Colonic mucosa (tissue), 4 donors: ENCODE results near the gene POLR2E. TPM values are rescaled to one million over a fixed set of nuclear protein-coding genes. Genes with fewer than 3 reads are reported as not detected.

Source experiments
- DNase-seq: peaks from one replicate; pipeline ENCODE4 v3.0.0-alpha.2; 2020
- H3K27ac ChIP-seq: fragments of 200-600 bp; one replicate; pipeline ENCODE4 v1.8.0; 2021
- H3K27me3 ChIP-seq: fragments of 200-600 bp; one replicate; pipeline ENCODE4 v1.8.0; 2021
- H3K36me3 ChIP-seq: fragments of 200-600 bp; one replicate; pipeline ENCODE4 v1.8.0; 2021
- H3K4me1 ChIP-seq: fragments of 200-600 bp; one replicate; pipeline ENCODE4 v1.8.0; 2021; ENCODE audit warnings: mild to moderate bottlenecking
- H3K4me3 ChIP-seq: fragments of 200-600 bp; one replicate; pipeline ENCODE4 v1.8.0; 2021
- H3K9ac ChIP-seq, 2 donors: one replicate each; pipeline ENCODE4 v1.7.0; 2013; ENCODE audit warnings: control low read depth in 2 of 2, low read depth in 2 of 2, low read length in 2 of 2
- H3K9me3 ChIP-seq: fragments of 200-600 bp; one replicate; pipeline ENCODE4 v1.8.0; 2021
- intact Hi-C: fragments of 100-400 bp; cut with DNase I; formaldehyde crosslinking; loops from one replicate; pipeline ENCODE4 v1.14.1; 2022
- total RNA-seq, 2 donors: library from RNA; stranded (reverse); fragmentation: NEBNext Ultra II Directional in 1 of 2; extraction: Animal tissue kit (Norgen Biotek cat#: 25700) in 1 of 2; gene quantifications; one replicate each; pipeline ENCODE4 v1.2.1, GENCODE V29; 2021
- TF ChIP-seq, protein P1 (sequence below): fragments of 200-600 bp; IDR thresholded peaks from one replicate; pipeline ENCODE4 v1.8.0; 2022; ENCODE audit warnings: antibody characterized with exemption, mild to moderate bottlenecking
- donor health status: healthy.
- donor health status: DM: no; HTN: no; CAD: no.
- donor health status: DM: no; HTN: no; CAD: no.

POLR2E gene
- total RNA-seq, 2 donors from 2014 or later: 135 to 245 TPM

DNA sequence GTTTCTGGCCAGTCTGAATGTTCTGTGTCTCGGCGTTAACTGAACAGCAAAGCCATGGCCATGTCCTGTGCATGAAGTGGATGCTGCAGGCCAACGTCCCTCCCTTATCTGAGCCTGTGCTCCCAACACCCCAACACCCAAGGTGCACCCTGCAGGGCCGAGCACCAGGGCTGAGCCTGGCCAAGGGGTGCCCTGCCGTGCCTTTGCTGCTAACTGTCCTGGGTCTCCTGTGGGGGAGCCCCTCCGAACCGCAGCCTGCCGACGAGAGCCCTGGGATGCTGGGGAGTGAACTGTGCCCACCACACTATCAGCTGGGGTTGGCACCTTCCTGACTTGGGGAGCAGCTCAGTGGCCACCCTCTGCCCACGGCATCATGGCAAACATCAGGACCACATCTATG, 26.2 kb upstream of the POLR2E start:
- intact Hi-C loops: no loop called here
- DNase-seq: no peak
- no peaks in the 10 kb centered on the region for H3K27me3 ChIP-seq
- H3K9ac ChIP-seq: no peak overlapping the region
- no peaks in the 10 kb centered on the region for H3K4me1 ChIP-seq
- TF ChIP-seq, protein P1, sequence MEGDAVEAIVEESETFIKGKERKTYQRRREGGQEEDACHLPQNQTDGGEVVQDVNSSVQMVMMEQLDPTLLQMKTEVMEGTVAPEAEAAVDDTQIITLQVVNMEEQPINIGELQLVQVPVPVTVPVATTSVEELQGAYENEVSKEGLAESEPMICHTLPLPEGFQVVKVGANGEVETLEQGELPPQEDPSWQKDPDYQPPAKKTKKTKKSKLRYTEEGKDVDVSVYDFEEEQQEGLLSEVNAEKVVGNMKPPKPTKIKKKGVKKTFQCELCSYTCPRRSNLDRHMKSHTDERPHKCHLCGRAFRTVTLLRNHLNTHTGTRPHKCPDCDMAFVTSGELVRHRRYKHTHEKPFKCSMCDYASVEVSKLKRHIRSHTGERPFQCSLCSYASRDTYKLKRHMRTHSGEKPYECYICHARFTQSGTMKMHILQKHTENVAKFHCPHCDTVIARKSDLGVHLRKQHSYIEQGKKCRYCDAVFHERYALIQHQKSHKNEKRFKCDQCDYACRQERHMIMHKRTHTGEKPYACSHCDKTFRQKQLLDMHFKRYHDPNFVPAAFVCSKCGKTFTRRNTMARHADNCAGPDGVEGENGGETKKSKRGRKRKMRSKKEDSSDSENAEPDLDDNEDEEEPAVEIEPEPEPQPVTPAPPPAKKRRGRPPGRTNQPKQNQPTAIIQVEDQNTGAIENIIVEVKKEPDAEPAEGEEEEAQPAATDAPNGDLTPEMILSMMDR: no peak
- H3K36me3 ChIP-seq: peaks cover 65% of the 10 kb centered on the region
- no peak overlapping the region for H3K4me3 ChIP-seq
- no peaks in the 10 kb centered on the region for H3K9me3 ChIP-seq
- no peak overlapping the region for H3K27ac ChIP-seq

DNA sequence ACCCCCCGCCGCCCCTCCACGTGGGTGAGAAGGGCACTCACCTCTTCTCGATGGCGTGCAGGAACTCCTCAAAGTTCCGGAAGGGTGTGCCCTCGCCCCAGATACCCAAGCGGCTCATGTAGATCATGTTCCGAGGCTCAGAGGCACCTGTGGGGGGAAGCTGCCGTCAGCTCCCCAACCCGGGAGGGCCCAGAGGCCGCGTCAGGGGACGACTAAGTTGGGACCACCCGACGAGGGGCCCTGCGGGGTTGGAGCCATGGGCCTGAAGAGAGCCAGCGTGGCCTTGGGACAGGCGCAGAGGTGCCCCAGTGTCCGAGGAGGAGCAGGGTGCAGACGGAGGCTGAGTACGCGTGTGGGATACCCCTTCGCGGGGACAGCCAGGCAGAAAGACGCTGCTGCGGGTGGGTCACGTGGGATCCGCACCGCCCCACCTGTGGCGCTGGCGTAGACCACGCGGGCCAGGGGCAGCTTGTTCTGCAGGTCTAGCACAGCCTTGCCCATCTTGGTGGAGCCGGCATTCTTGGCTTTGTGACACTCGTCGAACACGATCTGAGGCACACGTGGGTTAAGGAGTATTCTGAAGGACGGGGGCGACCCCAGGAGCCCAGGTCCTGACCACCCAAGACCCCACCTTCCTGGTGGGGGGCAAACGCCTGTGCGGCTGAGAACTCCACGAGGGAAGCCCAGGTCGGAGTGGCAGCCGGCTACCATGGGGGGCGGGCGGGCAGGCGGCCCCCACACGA, 24.5 kb upstream of the POLR2E start:
- Histone ChIP-seq H3K9me3 (no peaks in the 10 kb centered on the region), H3K27me3 (no peaks in the 10 kb centered on the region), H3K4me1 (no peaks in the 10 kb centered on the region), H3K36me3 (peaks cover 61% of the 10 kb centered on the region), H3K4me3 (no peak overlapping the region), H3K9ac (no peak overlapping the region), H3K27ac (no peak overlapping the region)
- DNase-seq: no peak
- intact Hi-C loops: no loop called here
- TF ChIP-seq, protein P1: no peak

DNA sequence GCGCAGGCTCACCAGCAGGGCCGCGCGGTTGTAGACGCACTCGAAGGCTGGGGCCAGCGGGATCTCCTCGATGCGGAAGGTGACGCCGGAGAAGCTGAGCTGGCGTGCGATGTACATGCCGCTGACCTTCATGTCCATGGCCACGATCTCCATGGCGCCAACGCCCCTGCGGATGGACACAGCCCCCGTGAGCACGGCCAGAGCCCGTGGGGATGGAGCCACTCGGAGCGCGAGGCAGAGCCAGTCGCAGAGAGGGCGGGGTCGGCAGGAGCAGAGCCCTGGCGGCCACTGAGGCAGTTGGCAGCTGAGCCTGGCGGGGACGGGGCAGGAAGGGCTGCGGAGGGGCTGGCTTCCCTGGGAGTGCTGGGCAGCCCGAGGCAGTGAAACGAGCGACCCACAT, 23.8 kb upstream of the POLR2E start:
- no peak for DNase-seq
- Histone ChIP-seq H3K4me1 (peaks cover 1% of the 10 kb centered on the region), H3K9ac (no peak overlapping the region), H3K27me3 (no peaks in the 10 kb centered on the region), H3K4me3 (no peak overlapping the region), H3K36me3 (peaks cover 55% of the 10 kb centered on the region), H3K9me3 (no peaks in the 10 kb centered on the region), H3K27ac (no peak overlapping the region)
- intact Hi-C loops: no loop called here
- TF ChIP-seq, protein P1: no peak

DNA sequence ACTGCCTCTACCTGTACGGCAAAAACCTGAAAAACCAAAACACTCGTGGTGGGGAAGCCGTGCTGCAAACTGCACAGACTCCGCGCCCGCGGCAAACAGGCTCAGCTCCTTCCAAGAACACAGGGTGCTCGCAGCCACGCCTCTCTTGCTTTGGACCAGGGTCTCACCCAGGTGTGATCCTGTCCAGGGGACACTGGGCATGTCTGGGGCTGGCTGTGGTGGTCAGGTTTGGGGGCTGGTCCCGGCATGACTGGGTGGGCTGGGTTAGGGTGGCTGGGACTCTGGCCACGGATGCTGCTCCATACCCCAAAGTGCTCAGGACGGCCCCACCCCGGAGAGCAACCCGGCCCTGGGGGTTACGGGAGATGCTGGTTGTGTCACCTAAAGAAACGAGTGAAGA, 22.5 kb upstream of the POLR2E start:
- Histone ChIP-seq H3K4me3 (no peak overlapping the region), H3K36me3 (peaks cover 52% of the 10 kb centered on the region), H3K27me3 (no peaks in the 10 kb centered on the region), H3K9ac (no peak overlapping the region), H3K27ac (no peak overlapping the region), H3K9me3 (no peaks in the 10 kb centered on the region), H3K4me1 (peaks cover 13% of the 10 kb centered on the region)
- intact Hi-C loops: no loop called here
- TF ChIP-seq, protein P1: no peak
- DNase-seq: no peak

DNA sequence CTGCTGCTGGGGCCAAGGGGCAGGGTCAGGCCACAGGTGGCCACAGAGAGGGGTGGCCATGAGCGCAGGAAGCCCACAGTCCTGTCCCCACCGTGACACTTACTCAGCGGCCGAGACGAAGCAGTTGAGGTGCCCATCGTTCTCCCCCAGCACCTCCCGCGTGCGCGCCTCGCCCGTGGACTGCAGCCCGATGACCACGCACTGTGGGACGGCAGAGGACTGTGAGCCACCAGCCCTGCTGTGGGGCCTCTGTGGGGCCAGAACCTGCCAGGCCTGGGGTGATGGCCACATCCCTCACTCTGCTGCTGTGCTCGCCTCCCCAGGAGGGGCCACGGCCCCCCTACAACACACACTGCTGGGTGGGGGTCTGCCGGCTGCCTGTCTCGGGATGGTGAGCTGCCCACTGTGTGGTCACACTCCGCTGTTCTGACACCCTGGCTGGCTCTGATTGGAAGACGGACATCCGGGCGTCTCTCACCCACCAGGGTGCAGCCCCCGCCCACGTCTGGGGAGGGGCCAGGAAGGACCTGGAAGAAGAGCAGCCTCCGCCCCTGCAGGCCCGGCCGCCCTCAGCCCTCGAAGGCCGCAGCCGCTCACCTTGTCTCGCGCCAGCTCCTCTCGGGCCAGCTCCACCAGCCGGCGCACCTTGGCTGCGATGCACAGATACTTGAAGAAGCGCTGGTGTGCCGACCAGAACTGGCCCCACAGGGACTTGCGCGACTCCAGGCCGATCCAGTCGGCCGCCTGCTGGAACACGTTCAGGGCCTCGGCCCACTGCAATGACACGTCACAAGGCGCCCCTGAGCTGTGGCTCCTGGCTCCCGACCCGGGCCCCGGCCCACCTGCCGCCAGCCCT, 21.8 kb upstream of the POLR2E start:
- no peak for DNase-seq
- H3K9me3 ChIP-seq: no peaks in the 10 kb centered on the region
- no peaks in the 10 kb centered on the region for H3K27me3 ChIP-seq
- H3K27ac ChIP-seq: no peak overlapping the region
- intact Hi-C loops: no loop called here
- peaks cover 17% of the 10 kb centered on the region for H3K4me1 ChIP-seq
- H3K9ac ChIP-seq: no peak overlapping the region
- no peak overlapping the region for H3K4me3 ChIP-seq
- H3K36me3 ChIP-seq: peaks cover 48% of the 10 kb centered on the region
- TF ChIP-seq, protein P1: no peak
